Measurements from ENCODE around the gene NIM1K. TPM values are rescaled to one million over a fixed set of nuclear protein-coding genes. Genes with fewer than 3 reads are reported as not detected.
"Not testable (repeated sequence)": the region's sequence is repeated elsewhere in the genome, so short reads cannot be mapped to it uniquely, and the experiment has no call there.

The NIM1K gene
- total and polyA plus RNA-seq, 12 donors = 0.07 to 0.42 (median 0.22) TPM; not detected in 2

DNA sequence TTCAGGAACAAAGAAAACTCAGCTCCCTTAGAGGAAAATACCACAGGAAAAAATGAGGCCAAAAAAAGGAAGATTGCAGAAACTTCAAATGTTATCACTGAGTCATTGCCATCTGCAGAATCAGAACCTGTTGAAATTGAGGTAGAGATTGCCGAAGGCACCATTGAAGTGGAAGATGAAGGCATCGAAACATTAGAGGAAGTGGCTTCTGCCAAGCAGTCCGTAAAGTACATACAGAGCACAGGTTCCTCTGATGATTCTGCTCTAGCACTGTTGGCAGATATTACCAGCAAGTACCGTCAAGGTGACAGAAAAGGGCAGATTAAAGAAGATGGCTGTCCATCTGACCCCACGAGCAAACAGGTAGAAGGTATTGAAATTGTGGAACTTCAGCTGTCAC lies 30.8 kb upstream of the NIM1K start:
- Histone ChIP-seq H3K4me1 (peaks cover 0 to 7% (median under 1%) of the 10 kb centered on the region in 9 donors), H3K36me3 (peaks cover 0 to 59% (median 22%) of the 10 kb centered on the region in 9 donors), H3K4me3 (no peak overlapping the region), H3K27ac (no peak overlapping the region), H3K9me3 (no peaks in the 10 kb centered on the region), H3K27me3 (no peaks in the 10 kb centered on the region)
- intact Hi-C loops (cut with DNase I) = no loop called here
- TF ChIP-seq, protein P1, sequence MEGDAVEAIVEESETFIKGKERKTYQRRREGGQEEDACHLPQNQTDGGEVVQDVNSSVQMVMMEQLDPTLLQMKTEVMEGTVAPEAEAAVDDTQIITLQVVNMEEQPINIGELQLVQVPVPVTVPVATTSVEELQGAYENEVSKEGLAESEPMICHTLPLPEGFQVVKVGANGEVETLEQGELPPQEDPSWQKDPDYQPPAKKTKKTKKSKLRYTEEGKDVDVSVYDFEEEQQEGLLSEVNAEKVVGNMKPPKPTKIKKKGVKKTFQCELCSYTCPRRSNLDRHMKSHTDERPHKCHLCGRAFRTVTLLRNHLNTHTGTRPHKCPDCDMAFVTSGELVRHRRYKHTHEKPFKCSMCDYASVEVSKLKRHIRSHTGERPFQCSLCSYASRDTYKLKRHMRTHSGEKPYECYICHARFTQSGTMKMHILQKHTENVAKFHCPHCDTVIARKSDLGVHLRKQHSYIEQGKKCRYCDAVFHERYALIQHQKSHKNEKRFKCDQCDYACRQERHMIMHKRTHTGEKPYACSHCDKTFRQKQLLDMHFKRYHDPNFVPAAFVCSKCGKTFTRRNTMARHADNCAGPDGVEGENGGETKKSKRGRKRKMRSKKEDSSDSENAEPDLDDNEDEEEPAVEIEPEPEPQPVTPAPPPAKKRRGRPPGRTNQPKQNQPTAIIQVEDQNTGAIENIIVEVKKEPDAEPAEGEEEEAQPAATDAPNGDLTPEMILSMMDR (IDR thresholded peaks at IDR 0.05) = no peak
- WGBS, 2 donors = 80 to 82% methylated on average over 5 of the region's 5 CpGs
- DNase-seq (no peak), ATAC-seq (no peak)

DNA sequence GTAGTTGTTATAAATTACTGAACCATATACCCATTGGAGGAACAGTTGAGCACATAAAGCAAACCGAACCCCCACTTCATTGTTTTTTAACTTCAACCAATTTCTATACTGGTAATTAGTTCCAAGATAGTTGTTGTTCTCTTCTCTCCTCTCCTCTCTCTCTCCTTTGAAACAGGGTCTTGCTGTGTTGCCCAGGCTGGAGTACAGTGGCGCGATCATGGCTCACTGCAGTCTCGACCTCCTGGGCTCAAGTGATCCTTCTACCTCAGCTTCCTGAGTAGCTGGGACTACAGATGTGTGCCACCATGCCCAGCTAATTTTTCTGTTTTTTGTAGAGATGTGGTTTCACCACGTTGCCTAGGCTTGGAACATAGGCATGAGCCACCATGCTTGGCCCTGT lies 27.2 kb upstream of the NIM1K start:
- H3K9me3 ChIP-seq; H3K27me3 ChIP-seq; H3K4me1 ChIP-seq; intact Hi-C loops (cut with DNase I); H3K27ac ChIP-seq; DNase-seq; H3K4me3 ChIP-seq; ATAC-seq: not testable (repeated sequence)
- peaks cover 0 to 84% (median 22%) of the 10 kb centered on the region in 9 donors for H3K36me3 ChIP-seq
- 85 to 95% methylated on average over 5 of the region's 5 CpGs for WGBS, 2 donors

DNA sequence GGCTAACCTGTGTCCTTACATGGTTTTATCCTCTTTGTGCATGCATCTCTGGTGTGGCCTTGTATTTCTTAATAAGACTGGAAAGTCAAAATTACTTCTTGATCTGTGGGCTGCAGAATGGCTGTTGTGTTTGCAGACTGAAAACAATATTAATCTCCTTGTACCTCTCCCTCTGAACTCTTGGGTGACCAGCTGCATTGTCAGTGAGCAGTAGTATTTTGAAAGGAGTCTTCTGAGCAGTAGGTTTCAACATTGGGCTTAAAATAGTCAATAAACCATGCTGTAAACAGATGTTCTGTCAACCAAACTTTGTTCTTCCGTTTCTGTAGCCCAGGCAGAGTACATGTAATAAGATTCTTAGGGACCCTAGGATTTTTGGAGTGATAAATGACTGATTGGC lies 26.7 kb upstream of the NIM1K start:
- no peak for ATAC-seq
- TF ChIP-seq, protein P1 (IDR thresholded peaks at IDR 0.05) = no peak
- intact Hi-C loops (cut with DNase I) = no loop called here
- H3K27me3 ChIP-seq = no peaks in the 10 kb centered on the region
- 87 to 88% methylated on average over 1 of the region's 1 CpG for WGBS, 2 donors
- no peak overlapping the region for H3K27ac ChIP-seq
- no peak for DNase-seq
- H3K4me3 ChIP-seq = no peak overlapping the region
- H3K36me3 ChIP-seq = peaks cover 0 to 84% (median 22%) of the 10 kb centered on the region in 9 donors
- no peaks in the 10 kb centered on the region for H3K9me3 ChIP-seq
- H3K4me1 ChIP-seq = no peaks in the 10 kb centered on the region

DNA sequence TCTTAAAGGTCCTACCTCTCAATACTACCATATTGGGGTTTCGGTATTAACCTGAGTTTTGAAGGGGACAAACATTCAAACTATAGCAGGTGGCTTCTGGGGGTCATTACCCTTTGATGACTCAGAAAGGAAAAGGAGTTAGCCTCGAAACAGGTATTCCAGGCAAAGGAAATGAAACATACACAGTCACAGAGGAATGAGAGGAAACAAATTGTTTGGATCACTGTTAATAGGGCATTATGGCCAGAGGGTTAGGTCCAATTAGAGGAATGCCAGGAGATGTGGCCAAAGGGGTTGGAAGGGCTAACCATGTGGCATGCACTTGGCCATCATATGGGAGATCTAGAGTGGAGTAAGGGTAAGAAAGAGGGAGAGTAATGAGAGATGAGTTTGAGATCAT lies 23.9 kb upstream of the NIM1K start:
- intact Hi-C loops (cut with DNase I) = no loop called here
- 88 to 98% methylated on average over 2 of the region's 2 CpGs for WGBS, 2 donors
- H3K27me3 ChIP-seq = no peaks in the 10 kb centered on the region
- H3K4me3 ChIP-seq = no peak overlapping the region
- ATAC-seq (no peak), DNase-seq (no peak)
- H3K36me3 ChIP-seq = peaks cover 0 to 72% (median 8%) of the 10 kb centered on the region in 9 donors
- TF ChIP-seq, protein P1 (IDR thresholded peaks at IDR 0.05) = no peak
- H3K27ac ChIP-seq = no peak overlapping the region
- H3K4me1 ChIP-seq = no peaks in the 10 kb centered on the region
- H3K9me3 ChIP-seq = no peaks in the 10 kb centered on the region

DNA sequence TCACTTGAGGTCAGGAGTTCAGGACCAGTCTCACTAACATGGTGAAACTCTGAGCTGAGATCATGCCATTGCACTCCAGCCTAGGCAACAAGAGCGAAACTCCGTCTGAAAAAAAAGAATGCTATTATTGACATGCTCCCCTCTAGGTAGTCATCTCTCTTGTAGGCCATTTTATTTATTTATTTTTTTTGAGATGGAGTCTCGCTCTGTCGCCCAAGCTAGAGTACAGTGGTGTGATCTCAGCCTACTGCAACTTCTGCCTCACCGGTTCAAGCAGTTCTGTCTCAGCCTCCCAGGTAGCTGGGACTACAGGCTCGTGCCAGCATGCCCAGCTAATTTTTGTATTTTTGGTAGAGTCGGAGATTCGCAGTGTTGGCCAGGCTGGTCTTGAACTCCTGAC lies 20.6 kb upstream of the NIM1K start:
- TF ChIP-seq, protein P1 (IDR thresholded peaks at IDR 0.05) = no peak
- Histone ChIP-seq H3K27me3 (no peaks in the 10 kb centered on the region), H3K4me1 (no peaks in the 10 kb centered on the region), H3K36me3 (peaks cover 0 to 80% (median 8%) of the 10 kb centered on the region in 9 donors), H3K9me3 (no peaks in the 10 kb centered on the region), H3K27ac (no peak overlapping the region), H3K4me3 (no peak overlapping the region)
- intact Hi-C loops (cut with DNase I) = no loop called here
- WGBS, 2 donors = 98 to 99% methylated on average over 8 of the region's 8 CpGs
- no peak for DNase-seq
- no peak for ATAC-seq
